Measurements from ENCODE around the gene TRPC6. TPM values are rescaled to one million over a fixed set of nuclear protein-coding genes. Genes with fewer than 3 reads are reported as not detected.

TRPC6 gene
- total and polyA plus RNA-seq, 4 donors, result 0.03 to 1.5 (median 0.17) TPM; not detected in 1

DNA sequence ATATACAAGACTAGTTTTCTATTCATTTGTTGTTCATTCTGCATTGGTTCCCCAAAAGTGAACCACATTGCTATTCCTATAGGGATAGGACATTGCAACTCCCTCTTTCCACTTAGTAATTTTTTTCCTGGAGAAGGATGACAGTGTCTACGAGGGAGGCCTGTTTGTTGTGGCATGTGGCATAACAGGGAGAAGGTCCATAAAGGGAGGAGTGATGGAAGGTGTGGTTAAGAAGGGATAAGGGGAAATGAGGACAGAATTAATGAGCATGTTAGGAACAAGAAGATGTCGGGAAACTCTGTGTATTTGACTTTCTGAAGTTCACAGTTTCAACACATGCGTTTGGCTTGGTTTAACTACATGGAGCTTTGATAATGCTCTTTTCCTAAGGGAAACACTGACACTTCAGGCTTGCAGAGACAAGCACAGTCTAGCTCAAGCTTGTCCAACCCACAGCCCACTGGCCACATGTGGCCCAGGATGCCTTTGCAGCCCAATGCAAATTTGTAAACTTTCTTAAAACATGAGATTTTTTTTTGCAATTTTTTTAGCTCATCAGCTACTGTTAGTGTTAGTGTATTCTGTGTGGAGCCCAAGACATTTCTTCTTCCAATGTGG, 149.7 kb downstream of the TRPC6 start:
- H3K9ac ChIP-seq (ENCODE audit: low read depth in 1 of 2, low read length in 2 of 2), result no peak overlapping the region
- no peaks in the 10 kb centered on the region for H3K9me3 ChIP-seq (ENCODE audit: control insufficient read depth in 4 of 4, low read length in 3 of 4)
- no peak overlapping the region for H3K4me3 ChIP-seq (ENCODE audit: low read depth in 1 of 3, low read length in 3 of 3)
- no peak for DNase-seq (ENCODE audit: low spot score)
- peaks cover 0 to 8% (median 6%) of the 10 kb centered on the region in 4 donors for H3K4me1 ChIP-seq (ENCODE audit: control insufficient read depth in 4 of 4, insufficient read depth in 4 of 4, low read length in 3 of 4)
- 58% methylated on average over 3 of the region's 3 CpGs for WGBS
- H3K27me3 ChIP-seq (ENCODE audit: control insufficient read depth in 4 of 4, insufficient read depth in 4 of 4, low read length in 3 of 4), result no peaks in the 10 kb centered on the region
- no peak for TF ChIP-seq RXRA (IDR thresholded peaks at IDR 0.05)
- TF ChIP-seq, protein P1, sequence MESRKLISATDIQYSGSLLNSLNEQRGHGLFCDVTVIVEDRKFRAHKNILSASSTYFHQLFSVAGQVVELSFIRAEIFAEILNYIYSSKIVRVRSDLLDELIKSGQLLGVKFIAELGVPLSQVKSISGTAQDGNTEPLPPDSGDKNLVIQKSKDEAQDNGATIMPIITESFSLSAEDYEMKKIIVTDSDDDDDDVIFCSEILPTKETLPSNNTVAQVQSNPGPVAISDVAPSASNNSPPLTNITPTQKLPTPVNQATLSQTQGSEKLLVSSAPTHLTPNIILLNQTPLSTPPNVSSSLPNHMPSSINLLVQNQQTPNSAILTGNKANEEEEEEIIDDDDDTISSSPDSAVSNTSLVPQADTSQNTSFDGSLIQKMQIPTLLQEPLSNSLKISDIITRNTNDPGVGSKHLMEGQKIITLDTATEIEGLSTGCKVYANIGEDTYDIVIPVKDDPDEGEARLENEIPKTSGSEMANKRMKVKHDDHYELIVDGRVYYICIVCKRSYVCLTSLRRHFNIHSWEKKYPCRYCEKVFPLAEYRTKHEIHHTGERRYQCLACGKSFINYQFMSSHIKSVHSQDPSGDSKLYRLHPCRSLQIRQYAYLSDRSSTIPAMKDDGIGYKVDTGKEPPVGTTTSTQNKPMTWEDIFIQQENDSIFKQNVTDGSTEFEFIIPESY (IDR thresholded peaks at IDR 0.05), result no peak
- no peaks in the 10 kb centered on the region for H3K36me3 ChIP-seq (ENCODE audit: control insufficient read depth in 4 of 4, insufficient read depth in 3 of 4, low read depth in 1 of 4, low read length in 3 of 4)
- H3K27ac ChIP-seq (ENCODE audit: low read depth in 1 of 2, low read length in 2 of 2), result no peak overlapping the region

GRCh38 chr11:101433151-101433550, 150.7 kb downstream of the TRPC6 start:
- Histone ChIP-seq H3K9me3 (ENCODE audit: control insufficient read depth in 4 of 4, low read length in 3 of 4) (no peaks in the 10 kb centered on the region), H3K27ac (ENCODE audit: low read depth in 1 of 2, low read length in 2 of 2) (no peak overlapping the region), H3K4me3 (ENCODE audit: low read depth in 1 of 3, low read length in 3 of 3) (no peak overlapping the region), H3K9ac (ENCODE audit: low read depth in 1 of 2, low read length in 2 of 2) (no peak overlapping the region), H3K4me1 (ENCODE audit: control insufficient read depth in 4 of 4, insufficient read depth in 4 of 4, low read length in 3 of 4) (peaks cover 0 to 8% (median 6%) of the 10 kb centered on the region in 4 donors), H3K27me3 (ENCODE audit: control insufficient read depth in 4 of 4, insufficient read depth in 4 of 4, low read length in 3 of 4) (no peaks in the 10 kb centered on the region), H3K36me3 (ENCODE audit: control insufficient read depth in 4 of 4, insufficient read depth in 3 of 4, low read depth in 1 of 4, low read length in 3 of 4) (no peaks in the 10 kb centered on the region)
- TF ChIP-seq RAD21 (IDR thresholded peaks at IDR 0.05), result no peak
- no peak for TF ChIP-seq CTCF (IDR thresholded peaks at IDR 0.05; ENCODE audit: low read depth, low read length, missing input control)
- TF ChIP-seq REST (IDR thresholded peaks at IDR 0.05), result no peak
- TF ChIP-seq HNF4G (IDR thresholded peaks at IDR 0.05), result no peak
- no peak for TF ChIP-seq JUND (IDR thresholded peaks at IDR 0.05)
- no peak for TF ChIP-seq YY1 (IDR thresholded peaks at IDR 0.05)
- DNase-seq (ENCODE audit: low spot score), result no peak
- 77% methylated on average over 4 of the region's 4 CpGs for WGBS
